SHP77 treated with DMSO at 0.1 percent for 48 hours (cell line): ENCODE data around the gene DNAI1.
"Not testable (repeated sequence)": the region's sequence is repeated elsewhere in the genome, so short reads cannot be mapped to it uniquely, and the experiment has no call there.

Experiments
- DNase-seq: peaks from one replicate; lab custom pipeline; 2025; lab: John Stamatoyannopoulos, UW

The DNAI1 gene

GRCh38 chr9:34451135-34451534 is 7.5 kb upstream of the DNAI1 start:
- DNase-seq, result no peak

GRCh38 chr9:34451545-34451944 is 7.1 kb upstream of the DNAI1 start:
- DNase-seq, result no peak

- no peak for DNase-seq
These were observed 6.0 kb upstream of the DNAI1 start for GRCh38 chr9:34452568-34452967.

- DNase-seq, result no peak
These were observed 4.0 kb upstream of the DNAI1 start for GRCh38 chr9:34454571-34455065.

GRCh38 chr9:34456151-34456550 is 2.5 kb upstream of the DNAI1 start:
- no peak for DNase-seq

GRCh38 chr9:34456746-34457145 is 1.9 kb upstream of the DNAI1 start:
- DNase-seq, result no peak

- DNase-seq, result no peak
These were observed 1.2 kb upstream of the DNAI1 start for GRCh38 chr9:34457266-34458012.

GRCh38 chr9:34458959-34459340 is 345 bp downstream of the DNAI1 start:
- DNase-seq, result no peak

- no peak for DNase-seq
These were observed 751 bp downstream of the DNAI1 start for GRCh38 chr9:34459356-34459755.

- no peak for DNase-seq
These were observed 1.3 kb downstream of the DNAI1 start for GRCh38 chr9:34459941-34460340.

GRCh38 chr9:34463098-34463900 is 4.7 kb downstream of the DNAI1 start:
- no peak for DNase-seq

GRCh38 chr9:34463901-34464232 is 5.3 kb downstream of the DNAI1 start:
- no peak for DNase-seq

- no peak for DNase-seq
These were observed 6.0 kb downstream of the DNAI1 start for GRCh38 chr9:34464571-34464970.

GRCh38 chr9:34465468-34465867 is 6.9 kb downstream of the DNAI1 start:
- DNase-seq, result no peak

- DNase-seq, result no peak
These were observed 16.5 kb downstream of the DNAI1 start for GRCh38 chr9:34475097-34475496.

GRCh38 chr9:34477541-34477940 is 18.9 kb downstream of the DNAI1 start:
- no peak for DNase-seq

GRCh38 chr9:34479431-34479866 is 20.8 kb downstream of the DNAI1 start:
- no peak for DNase-seq

- DNase-seq, result not testable (repeated sequence)
These were observed 23.0 kb downstream of the DNAI1 start for GRCh38 chr9:34481620-34482019.

GRCh38 chr9:34482746-34483145 is 24.1 kb downstream of the DNAI1 start:
- not testable (repeated sequence) for DNase-seq

GRCh38 chr9:34484678-34485077 is 26.1 kb downstream of the DNAI1 start:
- no peak for DNase-seq

GRCh38 chr9:34485822-34486221 is 27.2 kb downstream of the DNAI1 start:
- no peak for DNase-seq

GRCh38 chr9:34486572-34486971 is 28.0 kb downstream of the DNAI1 start:
- DNase-seq, result no peak

GRCh38 chr9:34490360-34490759 is 31.8 kb downstream of the DNAI1 start:
- no peak for DNase-seq
